DOHH2 (cell line): ENCODE measurements around the gene VSIG10L.

Experiments
- H3F3A ChIP-seq: fragments of 200-600 bp; sonication (generic), shearing (Covaris generic); 2 replicates; pipeline ENCODE4 v1.6.0; 2016; ENCODE audit warnings: antibody characterized with exemption, mild to moderate bottlenecking; ENCODE audit not compliant: control insufficient read depth, insufficient read depth
- H3K27ac ChIP-seq: fragments of 200-600 bp; sonication (generic); 2 replicates; pipeline ENCODE4 v1.5.1; 2014; ENCODE audit warnings: low read depth, mild to moderate bottlenecking, low read length, moderate library complexity
- H3K27me3 ChIP-seq: fragments of 200-600 bp; sonication (generic); 2 replicates; pipeline ENCODE4 v1.6.1; 2014; ENCODE audit warnings: mild to moderate bottlenecking, low read length, mixed read lengths; ENCODE audit not compliant: control insufficient read depth
- H3K36me3 ChIP-seq: fragments of 200-600 bp; sonication (generic); 2 replicates; pipeline ENCODE4 v1.6.1; 2014; ENCODE audit warnings: mild to moderate bottlenecking, low read length, moderate library complexity, mixed read lengths; ENCODE audit not compliant: control insufficient read depth
- H3K4me1 ChIP-seq: fragments of 200-600 bp; sonication (generic); 2 replicates; pipeline ENCODE4 v1.6.1; 2014; ENCODE audit warnings: mild to moderate bottlenecking, low read length, mixed read lengths; ENCODE audit not compliant: control insufficient read depth
- H3K4me2 ChIP-seq: fragments of 200-600 bp; sonication (generic); 2 replicates; pipeline ENCODE4 v1.6.0; 2014; ENCODE audit warnings: mild to moderate bottlenecking, low read length, moderate library complexity
- H3K4me3 ChIP-seq: fragments of 200-600 bp; sonication (generic); 2 replicates; pipeline ENCODE4 v1.5.1; 2014; ENCODE audit warnings: mild to moderate bottlenecking, low read length, mixed read lengths
- H3K79me2 ChIP-seq: fragments of 200-600 bp; sonication (generic); 2 replicates; pipeline ENCODE4 v1.6.1; 2014; ENCODE audit warnings: mild to moderate bottlenecking, low read length, mixed read lengths; ENCODE audit not compliant: control insufficient read depth
- H3K9me2 ChIP-seq: fragments of 200-600 bp; sonication (generic); replicated peaks from 2 replicates; pipeline ENCODE4 v1.6.1; 2014; ENCODE audit warnings: mild to moderate bottlenecking, low read length, mixed read lengths; ENCODE audit not compliant: control insufficient read depth
- H3K9me3 ChIP-seq: fragments of 200-600 bp; sonication (generic); 2 replicates; pipeline ENCODE4 v1.6.1; 2014; ENCODE audit warnings: antibody characterized with exemption, low read length, mixed read lengths; ENCODE audit not compliant: control insufficient read depth, insufficient read depth
- H4K20me1 ChIP-seq: fragments of 200-600 bp; sonication (generic); 2 replicates; pipeline ENCODE4 v1.6.0; 2014; ENCODE audit warnings: low read depth, mild to moderate bottlenecking, antibody characterized with exemption, low read length, moderate library complexity; ENCODE audit not compliant: control insufficient read depth, insufficient read depth
- CTCF ChIP-seq: fragments of 200-600 bp; sonication (generic); IDR thresholded peaks from one replicate; pipeline ENCODE4 v1.5.1; 2014; ENCODE audit warnings: antibody characterized with exemption, mild to moderate bottlenecking, low read depth, low read length; ENCODE audit not compliant: poor library complexity, severe bottlenecking
- EZH2phosphoT487 ChIP-seq: fragments of 200-600 bp; sonication (generic); IDR thresholded peaks from 2 replicates; pipeline ENCODE4 v1.6.1; 2017; ENCODE audit warnings: borderline replicate concordance, mild to moderate bottlenecking, antibody characterized with exemption, low read length, moderate library complexity, mixed read lengths

The VSIG10L gene

DNA sequence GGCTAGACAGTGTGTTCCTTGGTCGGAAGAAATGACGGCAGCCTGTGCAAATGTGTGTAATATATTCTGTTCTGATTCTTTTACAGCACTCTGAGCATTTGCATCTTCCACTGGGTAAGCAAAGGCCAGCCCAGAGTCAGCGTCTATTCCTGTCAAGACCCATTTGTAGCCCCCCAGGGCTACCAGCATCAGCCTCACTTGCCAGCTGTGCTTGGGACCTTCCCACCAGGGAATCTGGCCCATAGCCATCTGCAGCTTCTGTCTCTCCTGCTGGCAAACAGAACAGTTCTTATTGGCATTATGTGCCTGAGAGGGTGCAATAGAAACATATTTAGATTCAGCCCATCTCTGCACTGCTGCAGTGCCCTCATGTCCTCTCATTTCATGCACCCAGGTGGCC, 36.5 kb downstream of the VSIG10L start:
- Histone ChIP-seq H3K79me2 (no peaks in the 10 kb centered on the region), H3K27ac (no peak overlapping the region), H3K9me3 (no peaks in the 10 kb centered on the region), H3K36me3 (no peaks in the 10 kb centered on the region), H3K4me1 (no peaks in the 10 kb centered on the region), H3K27me3 (peaks cover 2% of the 10 kb centered on the region; the same call in 1 of the 2 replicates), H4K20me1 (no peaks in the 10 kb centered on the region), H3K4me3 (no peak overlapping the region), H3K4me2 (no peak overlapping the region), H3F3A (no peaks in the 10 kb centered on the region), H3K9me2 (no peaks in the 10 kb centered on the region)
- TF ChIP-seq EZH2phosphoT487 (no peak), CTCF (no peak)

GRCh38 chr19:51301266-51301665, 40.7 kb downstream of the VSIG10L start:
- Histone ChIP-seq H3K9me2 (no peaks in the 10 kb centered on the region), H4K20me1 (no peaks in the 10 kb centered on the region), H3K27me3 (peaks cover 2% of the 10 kb centered on the region; the same call in 1 of the 2 replicates), H3K79me2 (no peaks in the 10 kb centered on the region), H3K27ac (no peak overlapping the region), H3F3A (no peaks in the 10 kb centered on the region), H3K4me1 (no peaks in the 10 kb centered on the region), H3K4me3 (no peak overlapping the region), H3K9me3 (no peaks in the 10 kb centered on the region), H3K4me2 (no peak overlapping the region), H3K36me3 (no peaks in the 10 kb centered on the region)
- TF ChIP-seq CTCF (no peak), EZH2phosphoT487 (no peak)

- TF ChIP-seq CTCF, result no peak
- no peak for TF ChIP-seq EZH2phosphoT487
- H3K9me3 ChIP-seq, result no peaks in the 10 kb centered on the region
- no peaks in the 10 kb centered on the region for H3K27me3 ChIP-seq
- H3K27ac ChIP-seq, result no peak overlapping the region
- no peak overlapping the region for H3K4me3 ChIP-seq
- H3K4me2 ChIP-seq, result no peak overlapping the region
- no peaks in the 10 kb centered on the region for H3K9me2 ChIP-seq
- no peaks in the 10 kb centered on the region for H3K36me3 ChIP-seq
- H3K79me2 ChIP-seq, result no peaks in the 10 kb centered on the region
- no peaks in the 10 kb centered on the region for H3K4me1 ChIP-seq
- no peaks in the 10 kb centered on the region for H4K20me1 ChIP-seq
- no peaks in the 10 kb centered on the region for H3F3A ChIP-seq
These were observed 44.5 kb downstream of the VSIG10L start for GRCh38 chr19:51297406-51297805.
